Stimulated activated CD8-positive, alpha-beta memory T cell treated with anti-CD3 and anti-CD28 coated beads, Interleukin-15, amount 100 ng/mL, for 1 hour (primary cell): ENCODE measurements around the gene CGNL1.

Source experiments
- DNase-seq: peaks from one replicate; pipeline ENCODE4 v3.0.0-alpha.2; 2020; ENCODE audit warnings: low read depth

CGNL1 gene

GRCh38 chr15:57496946-57497869 is 120.9 kb downstream of the CGNL1 start:
- DNase-seq: no peak

GRCh38 chr15:57500256-57500655 is 124.0 kb downstream of the CGNL1 start:
- DNase-seq: no peak

- no peak for DNase-seq
Observed at GRCh38 chr15:57500979-57501576, 124.8 kb downstream of the CGNL1 start.

- no peak for DNase-seq
Observed at GRCh38 chr15:57502116-57502515, 125.8 kb downstream of the CGNL1 start.

- DNase-seq: no peak
Observed at GRCh38 chr15:57503051-57503702, 126.9 kb downstream of the CGNL1 start.

GRCh38 chr15:57503911-57504598 is 127.8 kb downstream of the CGNL1 start:
- DNase-seq: no peak

GRCh38 chr15:57504599-57504940 is 128.3 kb downstream of the CGNL1 start:
- no peak for DNase-seq

GRCh38 chr15:57505056-57505715 is 128.9 kb downstream of the CGNL1 start:
- DNase-seq: no peak

GRCh38 chr15:57505949-57506391 is 129.7 kb downstream of the CGNL1 start:
- no peak for DNase-seq

- no peak for DNase-seq
Observed at GRCh38 chr15:57506422-57506821, 130.1 kb downstream of the CGNL1 start.

GRCh38 chr15:57507111-57507510 is 130.8 kb downstream of the CGNL1 start:
- DNase-seq: no peak

- DNase-seq: no peak
Observed at GRCh38 chr15:57509126-57509525, 132.8 kb downstream of the CGNL1 start.

GRCh38 chr15:57509965-57510364 is 133.7 kb downstream of the CGNL1 start:
- DNase-seq: no peak

GRCh38 chr15:57510647-57511046 is 134.3 kb downstream of the CGNL1 start:
- DNase-seq: no peak

GRCh38 chr15:57516327-57517029 is 140.2 kb downstream of the CGNL1 start:
- no peak for DNase-seq

- no peak for DNase-seq
Observed at GRCh38 chr15:57517030-57517671, 140.8 kb downstream of the CGNL1 start.

GRCh38 chr15:57518779-57519405 is 142.6 kb downstream of the CGNL1 start:
- DNase-seq: no peak

- no peak for DNase-seq
Observed at GRCh38 chr15:57519806-57520205, 143.5 kb downstream of the CGNL1 start.

GRCh38 chr15:57521503-57521902 is 145.2 kb downstream of the CGNL1 start:
- DNase-seq: no peak

- DNase-seq: no peak
Observed at GRCh38 chr15:57522148-57522547, 145.8 kb downstream of the CGNL1 start.
